CD4-positive, alpha-beta T cell (primary cell): ENCODE results near the gene SPRN. TPM values are rescaled to one million over a fixed set of nuclear protein-coding genes. Genes with fewer than 3 reads are reported as not detected.

Source experiments
- ATAC-seq: fragments of 200-7000 bp; cut with Tn5 transposase; one replicate; pipeline ENCODE4 v1.10.0; 2022; ENCODE audit warnings: mild to moderate bottlenecking; ENCODE audit not compliant: poor library complexity
- CTCF ChIA-PET: fragments of 350-600 bp; sonication (Branson Sonifier 250); formaldehyde crosslinking; loops from one replicate; lab custom pipeline; 2021; ENCODE audit warnings: antibody characterized with exemption, inconsistent platforms; lab: Charles Lee
- POLR2A ChIA-PET: fragments of 350-600 bp; sonication (Branson Sonifier 250); formaldehyde crosslinking; loops from one replicate; lab custom pipeline; 2021; ENCODE audit warnings: antibody characterized with exemption, inconsistent platforms; lab: Charles Lee
- DNase-seq, 14 experiments: peaks; one replicate each; pipeline ENCODE4 v3.0.0-alpha.2; 2013 to 2020; ENCODE audit warnings: mixed read lengths in 2 of 14
- H3K27ac ChIP-seq, 2 donors: one replicate each; pipeline versions ENCODE4 v1.5.1 to v1.7.0; 2013; ENCODE audit warnings: low read length in 2 of 2, low read depth in 1 of 2, mild to moderate bottlenecking in 1 of 2
- H3K27me3 ChIP-seq, 2 experiments: 1 replicate in 1 of 2; 2 replicates in 1 of 2; pipeline versions ENCODE4 v1.6.1 to v1.7.0; 2013; ENCODE audit warnings: low read length in 2 of 2, control low read depth in 1 of 2, mild to moderate bottlenecking in 1 of 2, moderate library complexity in 1 of 2; ENCODE audit not compliant: insufficient read depth in 2 of 2, control insufficient read depth in 1 of 2
- H3K36me3 ChIP-seq: one replicate; pipeline ENCODE4 v1.6.1; 2013; ENCODE audit warnings: low read length, control low read depth; ENCODE audit not compliant: insufficient read depth
- H3K4me1 ChIP-seq: one replicate; pipeline ENCODE4 v1.6.1; 2013; ENCODE audit warnings: low read length, control low read depth; ENCODE audit not compliant: insufficient read depth
- H3K4me3 ChIP-seq: one replicate; pipeline ENCODE4 v1.5.1; 2013; ENCODE audit warnings: mild to moderate bottlenecking, low read length, moderate library complexity
- H3K9me3 ChIP-seq, 2 experiments: 1 replicate in 1 of 2; 2 replicates in 1 of 2; pipeline versions ENCODE4 v1.6.1 to v1.7.0; 2013; ENCODE audit warnings: low read length in 2 of 2, mild to moderate bottlenecking in 2 of 2, control low read depth in 1 of 2, moderate library complexity in 1 of 2; ENCODE audit not compliant: control insufficient read depth in 1 of 2, insufficient read depth in 1 of 2
- H3K27ac Mint-ChIP-seq: one replicate; pipeline ENCODE4 v1.8.0; 2020; ENCODE audit warnings: mixed read lengths
- H3K27me3 Mint-ChIP-seq: one replicate; pipeline ENCODE4 v1.8.0; 2021; ENCODE audit warnings: mixed read lengths
- H3K36me3 Mint-ChIP-seq: one replicate; pipeline ENCODE4 v1.8.0; 2021; ENCODE audit warnings: low read depth, mixed read lengths
- H3K4me1 Mint-ChIP-seq: one replicate; pipeline ENCODE4 v1.8.0; 2021; ENCODE audit warnings: low read depth, mixed read lengths
- H3K4me3 Mint-ChIP-seq: one replicate; pipeline ENCODE4 v1.8.0; 2020; ENCODE audit warnings: mild to moderate bottlenecking, mixed read lengths
- H3K9me3 Mint-ChIP-seq: one replicate; pipeline ENCODE4 v1.8.0; 2020; ENCODE audit warnings: mixed read lengths
- CTCF ChIP-seq: fragments of 200-600 bp; IDR thresholded peaks from one replicate; pipeline ENCODE4 v1.8.0; 2022; ENCODE audit warnings: antibody characterized with exemption, mild to moderate bottlenecking
- intact Hi-C, 2 experiments: fragments of 100-400 bp; cut with DNase I in 1 of 2; cut with micrococcal nuclease in 1 of 2; formaldehyde crosslinking; loops; one replicate each; pipeline versions ENCODE4 v1.15.1 to v1.9.0; 2023 to 2025; cut with DNase I, micrococcal nuclease
- total RNA-seq, 174 experiments: library from RNA in 2 of 174; stranded (reverse) in 2 of 174; gene quantifications; one replicate each; pipeline ENCODE4 v1.2.3 and lab custom pipeline; 2021 to 2026

SPRN gene
- total RNA-seq, 2 experiments from 2014 or later: not detected

GRCh38 chr10:133454204-133454893 is 29.9 kb upstream of the SPRN start:
- POLR2A ChIA-PET: no interaction called here
- Mint-ChIP-seq H3K36me3 (peaks cover 2% of the 10 kb centered on the region), H3K4me3 (no peak overlapping the region), H3K27ac (no peak overlapping the region), H3K4me1 (no peaks in the 10 kb centered on the region), H3K9me3 (peaks cover 2% of the 10 kb centered on the region), H3K27me3 (no peaks in the 10 kb centered on the region)
- Histone ChIP-seq H3K27me3 (no peaks in the 10 kb centered on the region), H3K4me3 (peak overlapping the region; percentile 31), H3K9me3 (peaks cover 0 to 1% of the 10 kb centered on the region in 2 experiments), H3K36me3 (no peaks in the 10 kb centered on the region), H3K4me1 (peaks cover 3% of the 10 kb centered on the region), H3K27ac (no peak overlapping the region)
- no peak for TF ChIP-seq CTCF
- DNase-seq (peak in 1 of 14 experiments; percentile 4), ATAC-seq (no peak)
- CTCF ChIA-PET: no interaction called here
- intact Hi-C loops: no loop called here

- Histone ChIP-seq H3K36me3 (no peaks in the 10 kb centered on the region), H3K4me3 (peak within 1 kb of the TSS; percentile 31), H3K4me1 (peaks cover 3% of the 10 kb centered on the region), H3K27me3 (no peaks in the 10 kb centered on the region), H3K27ac (no peak within 1 kb of the TSS), H3K9me3 (peaks cover 0 to 8% of the 10 kb centered on the region in 2 experiments)
- no peaks in the 10 kb centered on the region for H3K27me3 Mint-ChIP-seq
- H3K9me3 Mint-ChIP-seq: peaks cover 5% of the 10 kb centered on the region
- ChIA-PET CTCF (no interaction called here), POLR2A (no interaction called here)
- no peak within 1 kb of the TSS for H3K4me3 Mint-ChIP-seq
- intact Hi-C loops: no loop called here
- no peak for TF ChIP-seq CTCF
- peaks cover 6% of the 10 kb centered on the region for H3K36me3 Mint-ChIP-seq
- DNase-seq: peak in 3 of 14 experiments; percentile 32 to 55 (median 54)
- H3K4me1 Mint-ChIP-seq: no peaks in the 10 kb centered on the region
- peak; percentile 57 for ATAC-seq
- H3K27ac Mint-ChIP-seq: no peak within 1 kb of the TSS
These were observed 29.2 kb upstream of the SPRN start, which contains the start of gene SCART1 for GRCh38 chr10:133453516-133454203. Gene SCART1, plus strand, starts transcription at chr10:133453945. Its CDS starts 53 bp downstream, at chr10:133453998.

- no peak overlapping the region for H3K4me3 Mint-ChIP-seq
- Histone ChIP-seq H3K4me3 (no peak overlapping the region), H3K27me3 (no peaks in the 10 kb centered on the region), H3K4me1 (peaks cover 3% of the 10 kb centered on the region), H3K9me3 (peaks cover 0 to 20% of the 10 kb centered on the region in 2 experiments), H3K27ac (no peak overlapping the region), H3K36me3 (no peaks in the 10 kb centered on the region)
- ATAC-seq: no peak
- intact Hi-C loops: no loop called here
- DNase-seq: no peak
- no peaks in the 10 kb centered on the region for H3K27me3 Mint-ChIP-seq
- POLR2A ChIA-PET: no interaction called here
- no peaks in the 10 kb centered on the region for H3K4me1 Mint-ChIP-seq
- TF ChIP-seq CTCF: no peak
- no peak overlapping the region for H3K27ac Mint-ChIP-seq
- CTCF ChIA-PET: no interaction called here
- peaks cover 12% of the 10 kb centered on the region for H3K9me3 Mint-ChIP-seq
- H3K36me3 Mint-ChIP-seq: peaks cover 17% of the 10 kb centered on the region
These were observed 28.0 kb upstream of the SPRN start for GRCh38 chr10:133452453-133452852.
